GM18861 (cell line): ENCODE results near the gene PDE10A.
A peak's percentile ranks its signal among the peaks of the same experiment; 100 is the strongest.

ENCODE experiments used
- ATAC-seq: cut with Tn5 transposase; IDR thresholded peaks from one replicate; pipeline ENCODE4 v1.9.1; 2021; ENCODE audit not compliant: unreplicated experiment

Gene PDE10A

GRCh38 chr6:165662749-165663376, at the start of gene PDE10A:
Gene PDE10A, minus strand, starts transcription at chr6:165663241. Its CDS starts 430 bp downstream, at chr6:165662811.
- no peak for ATAC-seq

DNA sequence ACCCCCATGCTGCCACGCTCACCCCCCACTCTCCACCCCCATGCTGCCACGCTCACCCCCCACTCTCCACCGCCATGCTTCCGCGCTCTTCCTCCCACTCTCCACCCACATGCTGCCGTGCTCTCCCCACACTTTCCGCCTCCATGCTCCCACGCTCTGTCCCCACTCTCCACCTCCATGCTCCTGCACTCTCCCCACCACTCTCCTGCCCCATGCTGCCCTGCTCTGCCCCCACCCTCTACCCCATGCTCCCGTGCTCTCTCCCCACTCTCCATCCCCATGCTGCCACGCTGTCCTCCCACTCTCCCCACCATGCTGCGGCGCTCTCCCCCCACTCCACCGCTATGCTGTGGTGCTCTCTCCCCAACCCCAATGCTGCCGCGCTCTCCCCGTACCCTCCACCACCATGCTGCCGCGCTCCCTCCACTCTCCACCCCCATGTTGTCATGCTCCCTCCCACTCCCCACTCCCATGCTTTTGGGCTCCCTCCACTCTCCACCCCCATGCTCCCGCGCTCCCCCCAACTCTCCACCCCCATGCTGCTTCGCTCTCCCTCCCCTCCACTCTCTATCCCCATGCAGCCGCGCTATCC, 46.0 kb upstream of the PDE10A start:
- ATAC-seq, result no peak

GRCh38 chr6:165707067-165707853, 44.2 kb upstream of the PDE10A start:
- no peak for ATAC-seq

GRCh38 chr6:165705941-165706340, 42.9 kb upstream of the PDE10A start:
- ATAC-seq, result no peak

- peak; percentile 70 for ATAC-seq
These were observed 41.2 kb upstream of the PDE10A start for GRCh38 chr6:165704045-165704748.

- no peak for ATAC-seq
These were observed 39.6 kb upstream of the PDE10A start for GRCh38 chr6:165702669-165703068.

GRCh38 chr6:165701564-165702354, 38.7 kb upstream of the PDE10A start:
- peak; percentile 90 for ATAC-seq

DNA sequence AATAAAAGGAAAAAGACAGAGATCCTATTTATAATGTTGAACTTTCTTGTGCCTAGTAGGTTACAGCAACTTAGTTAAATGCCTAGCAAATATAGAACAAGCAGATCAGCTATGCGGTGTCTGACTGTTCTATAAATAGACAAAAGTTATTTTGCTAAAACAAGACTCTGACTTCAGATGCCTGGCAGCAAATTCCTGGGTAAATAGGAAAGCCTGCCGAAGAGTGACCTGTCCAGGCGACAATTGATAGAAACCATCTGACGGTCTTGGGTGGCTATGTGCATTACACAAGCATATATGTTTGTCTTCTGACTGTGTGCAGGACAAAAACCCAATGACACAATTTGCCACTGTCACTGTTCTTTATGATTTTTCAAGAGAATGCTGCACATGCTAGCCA, 38.0 kb upstream of the PDE10A start:
- no peak for ATAC-seq

GRCh38 chr6:165698868-165699267, 35.8 kb upstream of the PDE10A start:
- no peak for ATAC-seq

- ATAC-seq, result no peak
These were observed 34.1 kb upstream of the PDE10A start for GRCh38 chr6:165697171-165697570.

GRCh38 chr6:165695722-165696515, 32.9 kb upstream of the PDE10A start:
- no peak for ATAC-seq

- no peak for ATAC-seq
These were observed 31.3 kb upstream of the PDE10A start for GRCh38 chr6:165694296-165694695.

DNA sequence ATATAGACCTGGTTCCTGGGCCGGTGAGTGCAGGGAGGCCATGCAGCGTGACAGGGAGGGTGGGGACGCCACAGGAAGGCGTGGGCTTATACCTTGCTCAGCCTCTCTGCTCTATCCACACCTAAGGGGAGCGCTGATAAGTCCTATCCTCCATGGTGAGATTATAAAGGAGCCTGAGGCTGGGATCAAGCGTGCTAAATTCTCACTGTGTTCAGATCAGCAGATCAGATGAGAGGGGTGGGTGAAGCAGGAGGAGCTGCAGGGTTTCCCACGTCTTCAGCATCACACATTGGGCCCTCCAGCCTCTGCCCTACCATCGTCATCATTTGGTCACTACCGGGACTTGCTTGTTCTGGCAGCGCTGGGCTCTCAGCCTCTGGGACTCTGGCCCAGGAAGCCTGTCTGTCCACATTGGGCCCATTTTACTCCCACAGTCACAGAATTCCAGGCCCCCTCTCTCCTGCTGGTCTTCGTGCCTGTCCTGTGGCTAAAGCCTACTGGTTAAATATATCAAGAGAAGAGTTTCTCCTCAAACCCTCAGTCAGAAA, 29.1 kb upstream of the PDE10A start:
- no peak for ATAC-seq

- no peak for ATAC-seq
These were observed 26.7 kb upstream of the PDE10A start for GRCh38 chr6:165689699-165690098.

- ATAC-seq, result no peak
These were observed 23.7 kb upstream of the PDE10A start for GRCh38 chr6:165686596-165687365.

DNA sequence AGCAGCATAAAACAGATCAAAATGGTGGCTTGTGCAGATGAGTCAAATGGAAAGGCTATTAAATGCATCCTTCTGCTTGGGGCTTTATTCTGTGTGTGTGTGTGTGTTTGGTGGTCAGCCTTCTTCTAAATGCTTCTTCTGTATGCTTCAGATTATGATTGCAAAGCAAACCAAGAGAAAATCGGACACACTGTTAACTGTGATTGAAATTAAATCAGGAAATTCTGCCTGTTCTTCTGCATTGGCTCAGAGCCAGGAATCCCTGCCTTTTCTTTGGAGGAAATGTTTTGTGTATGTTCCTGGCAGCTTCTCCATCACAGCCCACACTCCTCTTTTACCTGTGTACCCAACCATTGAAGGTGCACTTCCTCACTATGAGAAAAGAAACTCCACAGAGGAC, 22.3 kb upstream of the PDE10A start:
- ATAC-seq, result no peak

DNA sequence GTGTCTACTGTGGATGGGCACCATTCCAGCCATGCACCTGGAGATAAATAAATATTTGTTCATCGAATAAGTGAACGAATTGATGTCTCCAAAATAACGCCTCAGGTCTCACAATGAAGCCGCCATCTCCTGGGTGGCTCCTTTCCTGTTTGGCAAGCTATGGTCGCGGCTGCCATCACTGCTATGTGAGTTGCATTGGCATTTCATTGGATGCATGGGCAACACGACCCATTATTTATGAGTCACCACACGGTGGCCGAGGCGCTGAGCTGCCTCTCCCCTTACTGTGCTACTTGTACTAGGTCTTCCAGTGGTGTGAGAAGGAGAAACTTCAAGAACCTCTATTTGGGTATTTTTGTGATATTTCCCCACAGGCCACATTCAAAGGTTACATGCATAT, 21.3 kb upstream of the PDE10A start:
- no peak for ATAC-seq

DNA sequence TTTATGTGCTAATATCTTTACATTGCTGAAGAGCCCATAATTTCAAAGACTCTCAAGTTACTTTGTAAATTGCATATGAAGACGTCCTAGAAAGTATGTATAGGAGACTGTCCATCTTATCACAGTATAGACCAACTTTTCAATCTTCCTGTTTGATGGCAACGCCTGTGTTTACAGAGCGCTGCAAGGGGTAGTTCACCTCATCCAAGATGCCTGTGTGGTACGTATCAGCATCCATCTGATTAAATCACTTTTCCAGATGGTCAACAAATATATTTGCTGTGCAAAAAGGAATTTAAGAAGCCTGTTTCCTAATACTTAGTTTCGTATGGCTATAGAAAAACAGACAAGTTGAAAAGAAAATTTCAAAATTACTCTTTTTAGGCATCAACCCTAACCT, 17.9 kb upstream of the PDE10A start:
- ATAC-seq, result no peak

DNA sequence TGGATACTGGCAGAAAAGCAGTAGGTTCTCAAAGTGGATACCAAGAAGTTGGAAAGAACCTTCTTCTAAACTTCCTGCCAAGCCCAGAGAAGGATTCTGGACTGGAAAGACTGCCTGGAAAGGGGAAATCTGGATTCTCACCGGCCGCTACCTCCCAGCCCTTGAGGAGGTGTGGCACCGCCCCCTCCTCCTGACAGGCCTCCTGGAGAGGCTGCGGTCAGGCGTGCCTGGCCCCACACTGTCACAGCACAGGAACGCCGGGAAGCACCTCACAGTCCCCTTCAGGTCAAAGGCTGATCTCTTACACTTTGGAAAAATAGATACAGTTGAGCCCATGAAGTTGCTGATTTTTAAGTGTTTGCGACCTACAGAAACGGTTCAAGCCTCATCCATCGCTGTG, 16.3 kb upstream of the PDE10A start:
- no peak for ATAC-seq
